AML-193 (cell line): ENCODE results near the gene ADRA2B.
"Not testable (repeated sequence)": the region's sequence is repeated elsewhere in the genome, so short reads cannot be mapped to it uniquely, and the experiment has no call there.

ENCODE experiments used
- DNase-seq, 2 experiments: peaks; one replicate each; lab custom pipeline; 2025; lab: John Stamatoyannopoulos, UW

The ADRA2B gene

GRCh38 chr2:96067098-96067660, 49.2 kb downstream of the ADRA2B start:
- not testable (repeated sequence) for DNase-seq

- not testable (repeated sequence) for DNase-seq
Observed at GRCh38 chr2:96066511-96066910, 49.9 kb downstream of the ADRA2B start.

- DNase-seq: not testable (repeated sequence)
Observed at GRCh38 chr2:96065954-96066353, 50.4 kb downstream of the ADRA2B start.

GRCh38 chr2:96065381-96065930, 50.9 kb downstream of the ADRA2B start:
- no peak for DNase-seq

- DNase-seq: not testable (repeated sequence)
Observed at GRCh38 chr2:96064760-96065159, 51.6 kb downstream of the ADRA2B start.

GRCh38 chr2:96064047-96064675, 52.2 kb downstream of the ADRA2B start:
- DNase-seq: not testable (repeated sequence)

- DNase-seq: not testable (repeated sequence)
Observed at GRCh38 chr2:96063116-96063899, 53.1 kb downstream of the ADRA2B start.
